Thyroid gland (tissue), 4 donors: Measurements from ENCODE around the gene ZGRF1. TPM values are rescaled to one million over a fixed set of nuclear protein-coding genes. Genes with fewer than 3 reads are reported as not detected.

ENCODE experiments used
- DNase-seq, 2 donors: peaks; one replicate each; pipeline ENCODE4 v3.0.0-alpha.2; 2019
- H3K27ac ChIP-seq, 3 donors: fragments of 200-600 bp; sonication (generic); 1 replicate in 2 of 3; 2 replicates in 1 of 3; pipeline ENCODE4 v1.5.1; 2016 to 2019; ENCODE audit warnings: mild to moderate bottlenecking in 1 of 3, moderate library complexity in 1 of 3
- H3K27me3 ChIP-seq: fragments of 200-600 bp; sonication (generic); one replicate; pipeline ENCODE4 v1.5.1; 2019
- H3K36me3 ChIP-seq, 2 donors: fragments of 200-600 bp; sonication (generic); one replicate each; pipeline ENCODE4 v1.5.1; 2016 to 2019
- H3K4me1 ChIP-seq, 2 donors: fragments of 200-600 bp; sonication (generic); one replicate each; pipeline ENCODE4 v1.5.1; 2017 to 2019
- H3K4me3 ChIP-seq, 3 donors: fragments of 200-600 bp; sonication (generic); replicated peaks in 1 of 3; 1 replicate in 2 of 3; 2 replicates in 1 of 3; pipeline ENCODE4 v1.5.1; 2016; ENCODE audit warnings: mild to moderate bottlenecking in 1 of 3
- H3K9me3 ChIP-seq: fragments of 200-600 bp; sonication (generic); one replicate; pipeline ENCODE4 v1.5.1; 2017
- POLR2A ChIP-seq, 2 donors: fragments of 450-650 bp; IDR thresholded peaks; one replicate each; pipeline ENCODE4 v1.6.1; 2017; ENCODE audit warnings: antibody characterized with exemption in 2 of 2, mild to moderate bottlenecking in 2 of 2, moderate library complexity in 1 of 2
- WGBS, 2 donors: methylation state at CpG; one replicate each; pipeline ENCODE4 v1.1.5; 2017; 5-methylcytosine and 5-hydroxymethylcytosine counted together
- intact Hi-C: fragments of 100-400 bp; cut with DNase I; formaldehyde crosslinking; loops from one replicate; pipeline ENCODE4 v1.15.1; 2023
- total RNA-seq, 4 donors: library from RNA; depleted of rRNA; stranded (reverse); fragments of >200 nt; gene quantifications; one replicate each; pipeline ENCODE4 v1.2.3, GENCODE V29; 2016
- TF ChIP-seq, protein P1 (sequence below), 6 experiments: fragments of 200-600 bp in 3 of 6; fragments of 450-650 bp in 3 of 6; sonication (generic) in 3 of 6; IDR thresholded peaks; one replicate each; pipeline ENCODE4 v1.5.1; 2016 to 2019; ENCODE audit warnings: antibody characterized with exemption in 6 of 6, mild to moderate bottlenecking in 2 of 6, inconsistent platforms in 1 of 6, moderate library complexity in 1 of 6

The ZGRF1 gene
- total RNA-seq, 4 donors from 2014 or later, result 5.2 to 9.0 (median 6.5) TPM

- Histone ChIP-seq H3K9me3 (no peaks in the 10 kb centered on the region), H3K27me3 (peaks cover 86% of the 10 kb centered on the region), H3K36me3 (no peaks in the 10 kb centered on the region), H3K4me3 (no peak overlapping the region), H3K4me1 (peaks cover 5 to 34% of the 10 kb centered on the region in 2 donors), H3K27ac (no peak overlapping the region)
- DNase-seq, result no peak
- TF ChIP-seq, protein P1, sequence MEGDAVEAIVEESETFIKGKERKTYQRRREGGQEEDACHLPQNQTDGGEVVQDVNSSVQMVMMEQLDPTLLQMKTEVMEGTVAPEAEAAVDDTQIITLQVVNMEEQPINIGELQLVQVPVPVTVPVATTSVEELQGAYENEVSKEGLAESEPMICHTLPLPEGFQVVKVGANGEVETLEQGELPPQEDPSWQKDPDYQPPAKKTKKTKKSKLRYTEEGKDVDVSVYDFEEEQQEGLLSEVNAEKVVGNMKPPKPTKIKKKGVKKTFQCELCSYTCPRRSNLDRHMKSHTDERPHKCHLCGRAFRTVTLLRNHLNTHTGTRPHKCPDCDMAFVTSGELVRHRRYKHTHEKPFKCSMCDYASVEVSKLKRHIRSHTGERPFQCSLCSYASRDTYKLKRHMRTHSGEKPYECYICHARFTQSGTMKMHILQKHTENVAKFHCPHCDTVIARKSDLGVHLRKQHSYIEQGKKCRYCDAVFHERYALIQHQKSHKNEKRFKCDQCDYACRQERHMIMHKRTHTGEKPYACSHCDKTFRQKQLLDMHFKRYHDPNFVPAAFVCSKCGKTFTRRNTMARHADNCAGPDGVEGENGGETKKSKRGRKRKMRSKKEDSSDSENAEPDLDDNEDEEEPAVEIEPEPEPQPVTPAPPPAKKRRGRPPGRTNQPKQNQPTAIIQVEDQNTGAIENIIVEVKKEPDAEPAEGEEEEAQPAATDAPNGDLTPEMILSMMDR (IDR thresholded peaks at IDR 0.05), result no peak
- TF ChIP-seq POLR2A (IDR thresholded peaks at IDR 0.05), result no peak
- intact Hi-C loops, result loop anchor here (10.0 kb wide), 2 partner anchors 197 to 307 kb away; no protein-coding TSS in a partner anchor
- 9% methylated on average over 30 of the region's 30 CpGs for WGBS, 2 donors
Measured at GRCh38 chr4:112521123-112522023, 115.3 kb downstream of the ZGRF1 start.

DNA sequence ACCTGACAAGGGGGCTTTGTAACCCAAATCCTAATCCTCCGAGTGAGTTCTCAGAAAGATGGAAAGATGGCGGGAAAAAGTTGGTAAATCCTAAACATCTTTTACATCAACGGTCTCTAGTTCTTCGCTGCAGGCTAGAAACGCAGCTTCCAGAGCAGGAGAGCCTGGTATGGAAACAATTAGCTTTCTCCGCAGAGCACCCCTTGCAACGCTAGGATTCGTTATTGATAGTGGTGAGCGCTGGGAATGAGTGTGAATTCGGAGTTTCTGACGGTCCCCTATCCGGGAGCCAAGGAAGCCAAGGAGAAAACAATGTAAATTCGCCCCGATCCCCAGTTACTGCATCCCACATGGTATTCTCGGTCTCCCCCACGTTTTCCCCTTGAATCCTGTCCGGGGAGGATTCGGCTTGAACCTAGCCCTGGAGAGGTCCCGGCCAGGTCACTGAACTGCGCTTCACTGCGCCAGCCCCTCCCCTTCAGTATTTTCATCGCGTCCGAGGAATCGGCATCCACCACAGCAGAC is 116.0 kb downstream of the ZGRF1 start:
- no peak overlapping the region for H3K4me3 ChIP-seq
- H3K4me1 ChIP-seq, result peaks cover 9 to 39% of the 10 kb centered on the region in 2 donors
- H3K27ac ChIP-seq, result no peak overlapping the region
- intact Hi-C loops, result loop anchor here (10.0 kb wide), 2 partner anchors 196 to 306 kb away; no protein-coding TSS in a partner anchor
- H3K36me3 ChIP-seq, result no peaks in the 10 kb centered on the region
- no peaks in the 10 kb centered on the region for H3K9me3 ChIP-seq
- peaks cover 87% of the 10 kb centered on the region for H3K27me3 ChIP-seq
- 5 to 8% methylated on average over 25 of the region's 25 CpGs for WGBS, 2 donors
- no peak for DNase-seq
- TF ChIP-seq, protein P1 (IDR thresholded peaks at IDR 0.05), result no peak
- no peak for TF ChIP-seq POLR2A (IDR thresholded peaks at IDR 0.05)

DNA sequence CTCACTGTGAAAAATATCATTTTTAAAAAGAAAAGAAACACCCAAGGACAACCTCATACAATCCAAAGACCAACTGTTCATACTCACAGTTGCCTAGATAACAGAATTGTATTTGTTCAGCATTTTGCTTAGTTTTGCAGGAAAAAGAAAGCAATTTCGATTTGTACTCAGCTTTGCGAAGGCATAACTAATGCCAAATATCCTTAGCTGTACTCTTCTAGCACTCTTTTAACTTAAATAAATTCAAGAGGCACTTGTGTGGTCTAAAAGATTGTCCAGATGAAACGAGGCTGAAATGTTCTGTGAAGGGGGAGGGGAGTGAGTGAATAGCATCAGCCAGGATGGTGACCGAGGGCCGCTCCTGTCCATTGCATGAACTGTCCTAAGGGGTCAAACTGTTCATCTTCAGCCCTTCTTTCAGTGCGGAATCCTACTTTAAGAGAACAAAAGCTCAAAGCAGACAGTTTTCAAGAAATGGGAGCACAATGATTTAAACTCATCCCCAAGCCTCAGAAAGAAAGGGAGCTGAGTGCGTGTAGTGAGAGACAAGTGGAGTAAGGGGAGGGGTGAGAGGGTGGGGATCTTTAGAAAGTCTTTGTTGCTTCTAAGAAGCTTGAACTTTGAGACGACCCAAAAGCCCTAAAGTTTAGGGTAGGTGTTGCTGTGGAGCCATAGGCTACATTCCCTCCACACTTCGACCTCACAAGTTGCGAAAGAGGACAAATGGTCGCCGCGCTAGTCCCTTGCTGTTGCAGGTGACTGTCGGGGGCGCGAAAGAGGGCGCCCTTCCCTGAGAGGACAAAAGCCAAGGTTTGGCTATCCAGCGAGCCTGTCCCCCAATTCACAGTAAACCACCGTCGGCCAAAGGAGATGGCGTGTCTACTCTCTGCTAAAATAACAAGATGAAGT is 116.8 kb downstream of the ZGRF1 start:
- H3K27me3 ChIP-seq, result peaks cover 82% of the 10 kb centered on the region
- no peak for TF ChIP-seq POLR2A (IDR thresholded peaks at IDR 0.05)
- TF ChIP-seq, protein P1 (IDR thresholded peaks at IDR 0.05), result no peak
- 7 to 9% methylated on average over 21 of the region's 21 CpGs for WGBS, 2 donors
- no peaks in the 10 kb centered on the region for H3K36me3 ChIP-seq
- intact Hi-C loops, result loop anchor here (10.0 kb wide), 2 partner anchors 195 to 305 kb away; no protein-coding TSS in a partner anchor
- H3K27ac ChIP-seq, result no peak overlapping the region
- H3K4me1 ChIP-seq, result peaks cover 14 to 39% of the 10 kb centered on the region in 2 donors
- no peak overlapping the region for H3K4me3 ChIP-seq
- no peaks in the 10 kb centered on the region for H3K9me3 ChIP-seq
- DNase-seq, result no peak

- no peak for DNase-seq
- H3K4me3 ChIP-seq, result no peak overlapping the region
- no peaks in the 10 kb centered on the region for H3K9me3 ChIP-seq
- H3K27me3 ChIP-seq, result peaks cover 80% of the 10 kb centered on the region
- intact Hi-C loops, result no loop called here
- H3K36me3 ChIP-seq, result no peaks in the 10 kb centered on the region
- H3K4me1 ChIP-seq, result peaks cover 18 to 42% of the 10 kb centered on the region in 2 donors
- TF ChIP-seq POLR2A (IDR thresholded peaks at IDR 0.05), result no peak
- TF ChIP-seq, protein P1 (IDR thresholded peaks at IDR 0.05), result no peak
- H3K27ac ChIP-seq, result no peak overlapping the region
Measured at GRCh38 chr4:112518675-112519074, 118.0 kb downstream of the ZGRF1 start.
